ENCODE results near the gene NDUFC1.
"Not testable (repeated sequence)": the region's sequence is repeated elsewhere in the genome, so short reads cannot be mapped to it uniquely, and the experiment has no call there.

NDUFC1 gene

GRCh38 chr4:139265654-139266053 is 36.6 kb downstream of the NDUFC1 start:
- Histone ChIP-seq H2AFZ (ENCODE audit: low read depth, low read length) (no peak overlapping the region), H3K79me1 (replicated peaks; ENCODE audit: low read length, poor library complexity, severe bottlenecking) (no peaks in the 10 kb centered on the region), H2BK12ac (ENCODE audit: low read length in 2 of 2) (no peak overlapping the region), H3K36me3 (ENCODE audit: control insufficient read depth in 1 of 2, insufficient read depth in 2 of 2, low read depth in 1 of 2, low read length in 2 of 2) (no peaks in the 10 kb centered on the region), H3K27me3 (ENCODE audit: control insufficient read depth in 1 of 2, insufficient read depth in 1 of 2, low read length in 2 of 2) (no peaks in the 10 kb centered on the region), H3K4me2 (ENCODE audit: low read length, poor library complexity, severe bottlenecking) (no peak overlapping the region), H3K9me3 (ENCODE audit: control insufficient read depth, low read length) (no peaks in the 10 kb centered on the region), H3K18ac (ENCODE audit: low read depth in 1 of 2, low read length in 2 of 2) (peak overlapping the region in 1 of 2 experiments; percentile 84), H2BK5ac (ENCODE audit: low read depth, low read length, poor library complexity, severe bottlenecking) (no peak overlapping the region), H2BK15ac (ENCODE audit: low read depth, poor library complexity, severe bottlenecking) (no peak overlapping the region), H3K4ac (ENCODE audit: low read depth in 1 of 2, low read length in 2 of 2) (no peak overlapping the region), H3K27ac (ENCODE audit: low read length, poor library complexity, severe bottlenecking) (peak overlapping the region; percentile 2), H3K4me1 (ENCODE audit: control insufficient read depth, insufficient read depth, low read depth, low read length) (peaks cover 5% of the 10 kb centered on the region), H3K9ac (ENCODE audit: low read length) (peak overlapping the region; percentile 66), H3K14ac (ENCODE audit: low read length in 2 of 2) (no peak overlapping the region), H2BK120ac (ENCODE audit: low read depth, low read length) (no peak overlapping the region), H4K91ac (ENCODE audit: low read length) (no peak overlapping the region), H4K8ac (ENCODE audit: low read length) (no peak overlapping the region), H3K4me3 (ENCODE audit: insufficient read depth in 1 of 2, low read depth in 1 of 2, low read length in 2 of 2) (peak overlapping the region in 1 of 2 experiments; percentile 74), H2AK5ac (ENCODE audit: low read length, severe bottlenecking) (no peak overlapping the region), H3K23ac (ENCODE audit: low read length in 2 of 2) (no peak overlapping the region)
- 0% methylated on average over 1 of the region's 3 CpGs for WGBS
- no peak for DNase-seq

GRCh38 chr4:139256349-139256748 is 45.9 kb downstream of the NDUFC1 start:
- H3K4me3 ChIP-seq (ENCODE audit: insufficient read depth in 1 of 2, low read depth in 1 of 2, low read length in 2 of 2), result no peak overlapping the region
- H3K14ac ChIP-seq (ENCODE audit: low read length in 2 of 2), result no peak overlapping the region
- H2AK5ac ChIP-seq (ENCODE audit: low read length, severe bottlenecking), result no peak overlapping the region
- H3K27ac ChIP-seq (ENCODE audit: low read length, poor library complexity, severe bottlenecking), result peak overlapping the region; percentile 47
- H3K27me3 ChIP-seq (ENCODE audit: control insufficient read depth in 1 of 2, insufficient read depth in 1 of 2, low read length in 2 of 2), result no peaks in the 10 kb centered on the region
- H2BK15ac ChIP-seq (ENCODE audit: low read depth, poor library complexity, severe bottlenecking), result no peak overlapping the region
- H2AFZ ChIP-seq (ENCODE audit: low read depth, low read length), result no peak overlapping the region
- no peaks in the 10 kb centered on the region for H3K36me3 ChIP-seq (ENCODE audit: control insufficient read depth in 1 of 2, insufficient read depth in 2 of 2, low read depth in 1 of 2, low read length in 2 of 2)
- no peak overlapping the region for H2BK12ac ChIP-seq (ENCODE audit: low read length in 2 of 2)
- no peak overlapping the region for H4K8ac ChIP-seq (ENCODE audit: low read length)
- DNase-seq, result no peak
- H3K23ac ChIP-seq (ENCODE audit: low read length in 2 of 2), result no peak overlapping the region
- H3K9me3 ChIP-seq (ENCODE audit: control insufficient read depth, low read length), result no peaks in the 10 kb centered on the region
- H2BK120ac ChIP-seq (ENCODE audit: low read depth, low read length), result no peak overlapping the region
- no peak overlapping the region for H2BK5ac ChIP-seq (ENCODE audit: low read depth, low read length, poor library complexity, severe bottlenecking)
- H3K79me1 ChIP-seq (replicated peaks; ENCODE audit: low read length, poor library complexity, severe bottlenecking), result no peaks in the 10 kb centered on the region
- H3K4ac ChIP-seq (ENCODE audit: low read depth in 1 of 2, low read length in 2 of 2), result no peak overlapping the region
- H3K9ac ChIP-seq (ENCODE audit: low read length), result no peak overlapping the region
- no peak overlapping the region for H3K18ac ChIP-seq (ENCODE audit: low read depth in 1 of 2, low read length in 2 of 2)
- 86% methylated on average over 1 of the region's 2 CpGs for WGBS
- H3K4me1 ChIP-seq (ENCODE audit: control insufficient read depth, insufficient read depth, low read depth, low read length), result peaks cover 2% of the 10 kb centered on the region
- H3K4me2 ChIP-seq (ENCODE audit: low read length, poor library complexity, severe bottlenecking), result no peak overlapping the region
- H4K91ac ChIP-seq (ENCODE audit: low read length), result no peak overlapping the region

- H3K4me3 ChIP-seq (ENCODE audit: insufficient read depth in 1 of 2, low read depth in 1 of 2, low read length in 2 of 2); H3K36me3 ChIP-seq (ENCODE audit: control insufficient read depth in 1 of 2, insufficient read depth in 2 of 2, low read depth in 1 of 2, low read length in 2 of 2); H3K27me3 ChIP-seq (ENCODE audit: control insufficient read depth in 1 of 2, insufficient read depth in 1 of 2, low read length in 2 of 2); H4K91ac ChIP-seq (ENCODE audit: low read length); H2BK120ac ChIP-seq (ENCODE audit: low read depth, low read length); DNase-seq; H2AFZ ChIP-seq (ENCODE audit: low read depth, low read length); H3K23ac ChIP-seq (ENCODE audit: low read length in 2 of 2); H3K4me2 ChIP-seq (ENCODE audit: low read length, poor library complexity, severe bottlenecking); H4K8ac ChIP-seq (ENCODE audit: low read length); H3K4me1 ChIP-seq (ENCODE audit: control insufficient read depth, insufficient read depth, low read depth, low read length); H3K9ac ChIP-seq (ENCODE audit: low read length); H2BK12ac ChIP-seq (ENCODE audit: low read length in 2 of 2); H3K18ac ChIP-seq (ENCODE audit: low read depth in 1 of 2, low read length in 2 of 2); H3K4ac ChIP-seq (ENCODE audit: low read depth in 1 of 2, low read length in 2 of 2); H2BK5ac ChIP-seq (ENCODE audit: low read depth, low read length, poor library complexity, severe bottlenecking); H3K14ac ChIP-seq (ENCODE audit: low read length in 2 of 2); H2BK15ac ChIP-seq (ENCODE audit: low read depth, poor library complexity, severe bottlenecking); H3K9me3 ChIP-seq (ENCODE audit: control insufficient read depth, low read length); H3K79me1 ChIP-seq (replicated peaks; ENCODE audit: low read length, poor library complexity, severe bottlenecking): not testable (repeated sequence)
- 94% methylated on average over 6 of the region's 6 CpGs for WGBS
- H2AK5ac ChIP-seq (ENCODE audit: low read length, severe bottlenecking), result peak overlapping the region; percentile 53
- peak overlapping the region; percentile 61 for H3K27ac ChIP-seq (ENCODE audit: low read length, poor library complexity, severe bottlenecking)
These were observed 46.7 kb downstream of the NDUFC1 start for GRCh38 chr4:139255581-139255980.

GRCh38 chr4:139253713-139254112 is 48.6 kb downstream of the NDUFC1 start:
- no peaks in the 10 kb centered on the region for H3K27me3 ChIP-seq (ENCODE audit: control insufficient read depth in 1 of 2, insufficient read depth in 1 of 2, low read length in 2 of 2)
- 96% methylated on average over 2 of the region's 3 CpGs for WGBS

More at GRCh38 chr4:139253713-139254112, 48.6 kb downstream of the NDUFC1 start:
- Histone ChIP-seq H3K4me3 (ENCODE audit: insufficient read depth in 1 of 2, low read depth in 1 of 2, low read length in 2 of 2) (no peak overlapping the region), H3K79me1 (replicated peaks; ENCODE audit: low read length, poor library complexity, severe bottlenecking) (no peaks in the 10 kb centered on the region), H3K18ac (ENCODE audit: low read depth in 1 of 2, low read length in 2 of 2) (no peak overlapping the region), H4K8ac (ENCODE audit: low read length) (no peak overlapping the region), H3K14ac (ENCODE audit: low read length in 2 of 2) (no peak overlapping the region), H2BK12ac (ENCODE audit: low read length in 2 of 2) (no peak overlapping the region), H4K91ac (ENCODE audit: low read length) (no peak overlapping the region), H3K36me3 (ENCODE audit: control insufficient read depth in 1 of 2, insufficient read depth in 2 of 2, low read depth in 1 of 2, low read length in 2 of 2) (no peaks in the 10 kb centered on the region), H2BK120ac (ENCODE audit: low read depth, low read length) (no peak overlapping the region), H2AFZ (ENCODE audit: low read depth, low read length) (no peak overlapping the region), H3K4me2 (ENCODE audit: low read length, poor library complexity, severe bottlenecking) (no peak overlapping the region), H3K27ac (ENCODE audit: low read length, poor library complexity, severe bottlenecking) (no peak overlapping the region), H2BK5ac (ENCODE audit: low read depth, low read length, poor library complexity, severe bottlenecking) (no peak overlapping the region), H2BK15ac (ENCODE audit: low read depth, poor library complexity, severe bottlenecking) (no peak overlapping the region), H2AK5ac (ENCODE audit: low read length, severe bottlenecking) (no peak overlapping the region), H3K9ac (ENCODE audit: low read length) (no peak overlapping the region), H3K4me1 (ENCODE audit: control insufficient read depth, insufficient read depth, low read depth, low read length) (peaks cover 2% of the 10 kb centered on the region), H3K4ac (ENCODE audit: low read depth in 1 of 2, low read length in 2 of 2) (no peak overlapping the region), H3K23ac (ENCODE audit: low read length in 2 of 2) (no peak overlapping the region), H3K9me3 (ENCODE audit: control insufficient read depth, low read length) (no peaks in the 10 kb centered on the region)
- no peak for DNase-seq
